ENCODE data around the gene CBX4. TPM values are rescaled to one million over a fixed set of nuclear protein-coding genes. Genes with fewer than 3 reads are reported as not detected.

CBX4 gene
- total and polyA plus RNA-seq, 2 of the 13 experiments (the other 11 are each of a cell fraction or from before 2014, with no cell fraction given), result 25.8 to 50.8 TPM

DNA sequence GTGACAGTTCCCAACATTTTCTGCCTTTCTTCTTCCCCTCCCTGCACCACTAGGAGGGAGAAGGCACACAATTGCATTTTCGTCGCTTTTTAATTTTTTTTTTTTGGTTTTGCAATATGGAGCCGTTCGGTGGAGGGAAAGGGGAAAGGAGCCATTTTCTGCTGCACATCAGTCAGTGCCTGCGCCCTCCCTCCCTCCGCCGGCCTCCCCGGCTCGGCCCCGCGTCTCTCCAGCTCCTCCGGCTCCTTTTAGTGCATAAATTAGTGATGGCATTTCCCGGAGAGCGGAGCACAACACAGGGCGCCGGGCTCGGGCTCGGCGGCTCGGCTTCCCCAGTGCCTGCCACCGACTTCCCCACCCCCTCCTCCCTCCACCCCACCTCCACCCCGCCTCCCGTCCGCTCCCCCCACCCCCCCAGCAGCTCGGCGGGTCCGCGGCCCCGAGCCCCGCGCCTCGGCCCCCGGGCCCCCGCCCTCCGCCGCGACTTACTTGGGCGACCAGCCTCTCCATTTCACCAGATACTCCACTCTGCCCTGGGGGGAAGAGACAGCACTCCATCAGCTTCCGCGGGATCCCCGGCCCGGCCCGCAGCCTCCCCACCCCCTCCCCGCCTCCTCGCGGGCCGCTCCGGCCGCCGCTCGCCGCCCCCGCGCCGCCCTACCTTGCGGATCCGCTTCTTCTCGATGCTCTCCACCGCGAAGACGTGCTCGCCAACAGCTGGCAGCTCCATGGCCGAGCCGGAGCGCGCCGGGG lies 542 bp downstream of the CBX4 start (continued):
- TF ChIP-seq ZNF687 (CRISPR knock-in tag; IDR thresholded peaks at IDR 0.05) (no peak), ZKSCAN5 (CRISPR knock-in tag; IDR thresholded peaks at IDR 0.05) (no peak), ZNF780A (CRISPR knock-in tag; IDR thresholded peaks at IDR 0.05) (no peak), HOXA3 (CRISPR knock-in tag; IDR thresholded peaks at IDR 0.05) (no peak), SOX6 (IDR thresholded peaks at IDR 0.05) (no peak), SOX6 (CRISPR knock-in tag; IDR thresholded peaks at IDR 0.05) (no peak), SPEN (CRISPR knock-in tag; IDR thresholded peaks at IDR 0.05; ENCODE audit: low read depth) (peak; percentile 23; the same call in 1 of the 2 replicates), ZNF253 (CRISPR knock-in tag; IDR thresholded peaks at IDR 0.05; ENCODE audit: borderline replicate concordance) (no peak), ZNF572 (CRISPR knock-in tag; IDR thresholded peaks at IDR 0.05) (no peak), PITX1 (CRISPR knock-in tag; IDR thresholded peaks at IDR 0.05) (no peak), SNAPC2 (CRISPR knock-in tag; IDR thresholded peaks at IDR 0.05) (no peak), RBAK (CRISPR knock-in tag; IDR thresholded peaks at IDR 0.05) (no peak), ZFP82 (CRISPR knock-in tag; IDR thresholded peaks at IDR 0.05; ENCODE audit: borderline replicate concordance) (no peak), ZNF264 (CRISPR knock-in tag; IDR thresholded peaks at IDR 0.05) (no peak), STAT5B (CRISPR knock-in tag; IDR thresholded peaks at IDR 0.05) (no peak)
- TF ChIP-seq, protein P1, sequence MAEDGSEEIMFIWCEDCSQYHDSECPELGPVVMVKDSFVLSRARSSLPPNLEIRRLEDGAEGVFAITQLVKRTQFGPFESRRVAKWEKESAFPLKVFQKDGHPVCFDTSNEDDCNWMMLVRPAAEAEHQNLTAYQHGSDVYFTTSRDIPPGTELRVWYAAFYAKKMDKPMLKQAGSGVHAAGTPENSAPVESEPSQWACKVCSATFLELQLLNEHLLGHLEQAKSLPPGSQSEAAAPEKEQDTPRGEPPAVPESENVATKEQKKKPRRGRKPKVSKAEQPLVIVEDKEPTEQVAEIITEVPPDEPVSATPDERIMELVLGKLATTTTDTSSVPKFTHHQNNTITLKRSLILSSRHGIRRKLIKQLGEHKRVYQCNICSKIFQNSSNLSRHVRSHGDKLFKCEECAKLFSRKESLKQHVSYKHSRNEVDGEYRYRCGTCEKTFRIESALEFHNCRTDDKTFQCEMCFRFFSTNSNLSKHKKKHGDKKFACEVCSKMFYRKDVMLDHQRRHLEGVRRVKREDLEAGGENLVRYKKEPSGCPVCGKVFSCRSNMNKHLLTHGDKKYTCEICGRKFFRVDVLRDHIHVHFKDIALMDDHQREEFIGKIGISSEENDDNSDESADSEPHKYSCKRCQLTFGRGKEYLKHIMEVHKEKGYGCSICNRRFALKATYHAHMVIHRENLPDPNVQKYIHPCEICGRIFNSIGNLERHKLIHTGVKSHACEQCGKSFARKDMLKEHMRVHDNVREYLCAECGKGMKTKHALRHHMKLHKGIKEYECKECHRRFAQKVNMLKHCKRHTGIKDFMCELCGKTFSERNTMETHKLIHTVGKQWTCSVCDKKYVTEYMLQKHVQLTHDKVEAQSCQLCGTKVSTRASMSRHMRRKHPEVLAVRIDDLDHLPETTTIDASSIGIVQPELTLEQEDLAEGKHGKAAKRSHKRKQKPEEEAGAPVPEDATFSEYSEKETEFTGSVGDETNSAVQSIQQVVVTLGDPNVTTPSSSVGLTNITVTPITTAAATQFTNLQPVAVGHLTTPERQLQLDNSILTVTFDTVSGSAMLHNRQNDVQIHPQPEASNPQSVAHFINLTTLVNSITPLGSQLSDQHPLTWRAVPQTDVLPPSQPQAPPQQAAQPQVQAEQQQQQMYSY (CRISPR knock-in tag; IDR thresholded peaks at IDR 0.05), result no peak
- TF ChIP-seq, protein P2, sequence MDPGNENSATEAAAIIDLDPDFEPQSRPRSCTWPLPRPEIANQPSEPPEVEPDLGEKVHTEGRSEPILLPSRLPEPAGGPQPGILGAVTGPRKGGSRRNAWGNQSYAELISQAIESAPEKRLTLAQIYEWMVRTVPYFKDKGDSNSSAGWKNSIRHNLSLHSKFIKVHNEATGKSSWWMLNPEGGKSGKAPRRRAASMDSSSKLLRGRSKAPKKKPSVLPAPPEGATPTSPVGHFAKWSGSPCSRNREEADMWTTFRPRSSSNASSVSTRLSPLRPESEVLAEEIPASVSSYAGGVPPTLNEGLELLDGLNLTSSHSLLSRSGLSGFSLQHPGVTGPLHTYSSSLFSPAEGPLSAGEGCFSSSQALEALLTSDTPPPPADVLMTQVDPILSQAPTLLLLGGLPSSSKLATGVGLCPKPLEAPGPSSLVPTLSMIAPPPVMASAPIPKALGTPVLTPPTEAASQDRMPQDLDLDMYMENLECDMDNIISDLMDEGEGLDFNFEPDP (CRISPR knock-in tag; conservative IDR thresholded peaks at IDR 0.05), result no peak
